Measurements from ENCODE around the gene IL25. TPM values are rescaled to one million over a fixed set of nuclear protein-coding genes. Genes with fewer than 3 reads are reported as not detected.
"Not testable (repeated sequence)": the region's sequence is repeated elsewhere in the genome, so short reads cannot be mapped to it uniquely, and the experiment has no call there.

Gene IL25
- total and polyA plus RNA-seq, 8 donors, result not detected

- intact Hi-C loops (cut with DNase I; ENCODE audit: low total_unique reads), result no loop called here
- Histone ChIP-seq H3K4me1 (no peaks in the 10 kb centered on the region), H3K27me3 (peaks cover 0 to 13% (median 0%) of the 10 kb centered on the region in 3 donors), H3K36me3 (no peaks in the 10 kb centered on the region), H3K9me3 (no peaks in the 10 kb centered on the region), H3K27ac (no peak overlapping the region), H3K4me3 (no peak overlapping the region)
- no peak for DNase-seq
- TF ChIP-seq POLR2A (IDR thresholded peaks at IDR 0.05), result no peak
- no peak for TF ChIP-seq POLR2AphosphoS5 (IDR thresholded peaks at IDR 0.05)
- no peak for TF ChIP-seq CTCF (IDR thresholded peaks at IDR 0.05)
- no peak for TF ChIP-seq EP300 (IDR thresholded peaks at IDR 0.05)
Measured at GRCh38 chr14:23421594-23421993, 49.0 kb downstream of the IL25 start.

GRCh38 chr14:23423657-23424056 is 51.0 kb downstream of the IL25 start:
- Histone ChIP-seq H3K27ac (no peak overlapping the region), H3K9me3 (no peaks in the 10 kb centered on the region), H3K36me3 (no peaks in the 10 kb centered on the region), H3K4me1 (no peaks in the 10 kb centered on the region), H3K27me3 (peaks cover 0 to 8% (median 0%) of the 10 kb centered on the region in 3 donors), H3K4me3 (no peak overlapping the region)
- DNase-seq, result no peak
- intact Hi-C loops (cut with DNase I; ENCODE audit: low total_unique reads), result no loop called here
- no peak for TF ChIP-seq CTCF (IDR thresholded peaks at IDR 0.05)
- no peak for TF ChIP-seq POLR2AphosphoS5 (IDR thresholded peaks at IDR 0.05)
- TF ChIP-seq EP300 (IDR thresholded peaks at IDR 0.05), result no peak
- no peak for TF ChIP-seq POLR2A (IDR thresholded peaks at IDR 0.05)
- WGBS, 5 donors, result 78 to 94% (median 84%) methylated on average over 6 of the region's 6 CpGs

GRCh38 chr14:23425169-23425568 is 52.6 kb downstream of the IL25 start:
- H3K4me3 ChIP-seq, result no peak overlapping the region
- H3K9me3 ChIP-seq, result no peaks in the 10 kb centered on the region
- DNase-seq, result no peak
- 71 to 85% (median 75%) methylated on average over 10 of the region's 10 CpGs for WGBS, 5 donors
- peaks cover 0 to 10% (median 0%) of the 10 kb centered on the region in 3 donors for H3K27me3 ChIP-seq
- no peaks in the 10 kb centered on the region for H3K36me3 ChIP-seq
- H3K27ac ChIP-seq, result no peak overlapping the region
- H3K4me1 ChIP-seq, result no peaks in the 10 kb centered on the region
- intact Hi-C loops (cut with DNase I; ENCODE audit: low total_unique reads), result no loop called here
- no peak for TF ChIP-seq POLR2AphosphoS5 (IDR thresholded peaks at IDR 0.05)
- no peak for TF ChIP-seq CTCF (IDR thresholded peaks at IDR 0.05)
- no peak for TF ChIP-seq EP300 (IDR thresholded peaks at IDR 0.05)
- no peak for TF ChIP-seq POLR2A (IDR thresholded peaks at IDR 0.05)

- H3K4me1 ChIP-seq; H3K27ac ChIP-seq; H3K36me3 ChIP-seq; H3K4me3 ChIP-seq; H3K9me3 ChIP-seq; intact Hi-C loops (cut with DNase I; ENCODE audit: low total_unique reads); DNase-seq: not testable (repeated sequence)
- peaks cover 0 to 10% (median 0%) of the 10 kb centered on the region in 3 donors for H3K27me3 ChIP-seq
- WGBS, 5 donors, result 86 to 90% (median 88%) methylated on average over 4 to 6 of the region's 6 CpGs
Measured at GRCh38 chr14:23425798-23426197, 53.2 kb downstream of the IL25 start.

Small RNA genes within 50 kb of the gene (small RNA-seq; reads per million reads assigned to genes)
- 0 reads per million in 4 donors for gene MIR208A
- gene MIR208B, result 0 to 0.27 (median 0) reads per million in 4 donors

Other genes with a start within 250 kb of the IL25 start
- gene SLC7A8, start 189.1 kb upstream of the IL25 start, total RNA-seq, result 100 to 1,000 TPM in 1 of 5 donors, 10 to 100 TPM in 3, 1 to 10 TPM in 1; 1.2 to 102 (median 43.7) TPM
- gene SLC7A8, start 189.1 kb upstream of the IL25 start, polyA plus RNA-seq, result 10 to 100 TPM; 22.1 to 33.9 (median 22.4) TPM
- not detected for gene RNF212B, start 134.9 kb upstream of the IL25 start, total RNA-seq
- 1 to 10 TPM in 2 of 3 donors, under 1 TPM in 1; 0.40 to 1.1 (median 1.1) TPM for gene RNF212B, start 134.9 kb upstream of the IL25 start, polyA plus RNA-seq
- gene HOMEZ, start 86.7 kb upstream of the IL25 start, total RNA-seq, result 100 to 1,000 TPM in 1 of 5 donors, 10 to 100 TPM in 1, 1 to 10 TPM in 3; 5.1 to 103 (median 8.3) TPM
- gene HOMEZ, start 86.7 kb upstream of the IL25 start, polyA plus RNA-seq, result 1 to 10 TPM; 5.8 to 9.6 (median 7.0) TPM
- gene PPP1R3E, start 70.0 kb upstream of the IL25 start, total RNA-seq, result 10 to 100 TPM in 1 of 5 donors, 1 to 10 TPM in 4; 1.7 to 17.0 (median 6.8) TPM
- 10 to 100 TPM; 13.5 to 17.6 (median 16.4) TPM for gene PPP1R3E, start 70.0 kb upstream of the IL25 start, polyA plus RNA-seq
- gene BCL2L2, start 66.0 kb upstream of the IL25 start, total RNA-seq, result 10 to 100 TPM; 14.0 to 47.5 (median 39.8) TPM
- gene BCL2L2, start 66.0 kb upstream of the IL25 start, polyA plus RNA-seq, result 10 to 100 TPM; 28.1 to 84.1 (median 48.4) TPM
- 100 to 1,000 TPM in 2 of 5 donors, 10 to 100 TPM in 3; 24.5 to 152 (median 70.5) TPM for gene PABPN1, start 51.4 kb upstream of the IL25 start, total RNA-seq
- 100 to 1,000 TPM; 131 to 190 (median 147) TPM for gene PABPN1, start 51.4 kb upstream of the IL25 start, polyA plus RNA-seq
- gene SLC22A17, start 19.9 kb upstream of the IL25 start, total RNA-seq, result 10 to 100 TPM; 14.1 to 33.3 (median 22.3) TPM
- 10 to 100 TPM in 2 of 3 donors, 1 to 10 TPM in 1; 7.0 to 18.3 (median 12.5) TPM for gene SLC22A17, start 19.9 kb upstream of the IL25 start, polyA plus RNA-seq
- gene EFS, start 7.6 kb upstream of the IL25 start, total RNA-seq, result 1 to 10 TPM; 3.1 to 9.6 (median 5.5) TPM
- gene EFS, start 7.6 kb upstream of the IL25 start, polyA plus RNA-seq, result 10 to 100 TPM in 1 of 3 donors, 1 to 10 TPM in 2; 3.4 to 20.6 (median 6.8) TPM
- 1 to 10 TPM in 1 of 5 donors, not detected in 4; 1.3 TPM for gene CMTM5, start 4.2 kb downstream of the IL25 start, total RNA-seq
- gene CMTM5, start 4.2 kb downstream of the IL25 start, polyA plus RNA-seq, result 1 to 10 TPM in 1 of 3 donors, under 1 TPM in 2; 0.61 to 1.3 (median 0.87) TPM
- under 1 TPM in 1 of 5 donors, not detected in 4; 0.37 TPM for gene MYH6, start 35.5 kb downstream of the IL25 start, total RNA-seq
- gene MYH6, start 35.5 kb downstream of the IL25 start, polyA plus RNA-seq, result 1 to 10 TPM in 2 of 3 donors, under 1 TPM in 1; 0.50 to 3.2 (median 1.4) TPM
- under 1 TPM in 1 of 5 donors, not detected in 4; 0.73 TPM for gene MYH7, start 62.9 kb downstream of the IL25 start, total RNA-seq
- gene MYH7, start 62.9 kb downstream of the IL25 start, polyA plus RNA-seq, result 1 to 10 TPM in 2 of 3 donors, under 1 TPM in 1; 0.23 to 4.9 (median 4.0) TPM
- gene NGDN, start 96.9 kb downstream of the IL25 start, total RNA-seq, result 10 to 100 TPM in 4 of 5 donors, 1 to 10 TPM in 1; 3.5 to 72.7 (median 20.3) TPM
- gene NGDN, start 96.9 kb downstream of the IL25 start, polyA plus RNA-seq, result 10 to 100 TPM; 27.6 to 38.5 (median 35.7) TPM
- gene ZFHX2, start 179.0 kb downstream of the IL25 start, total RNA-seq, result 1 to 10 TPM in 1 of 5 donors, under 1 TPM in 4; under 0.01 to 2.9 (median 0.43) TPM
- 1 to 10 TPM in 1 of 3 donors, under 1 TPM in 1, not detected in 1; 0.68 to 1.1 TPM for gene ZFHX2, start 179.0 kb downstream of the IL25 start, polyA plus RNA-seq
- gene THTPA, start 183.5 kb downstream of the IL25 start, total RNA-seq, result 100 to 1,000 TPM in 1 of 5 donors, 10 to 100 TPM in 3, 1 to 10 TPM in 1; 8.5 to 170 (median 20.6) TPM
- gene THTPA, start 183.5 kb downstream of the IL25 start, polyA plus RNA-seq, result 10 to 100 TPM in 2 of 3 donors, 1 to 10 TPM in 1; 8.6 to 16.7 (median 15.9) TPM
- 100 to 1,000 TPM in 4 of 5 donors, 10 to 100 TPM in 1; 39.1 to 531 (median 212) TPM for gene AP1G2, start 195.0 kb downstream of the IL25 start, total RNA-seq
- 100 to 1,000 TPM in 2 of 3 donors, 10 to 100 TPM in 1; 85.9 to 214 (median 113) TPM for gene AP1G2, start 195.0 kb downstream of the IL25 start, polyA plus RNA-seq
- gene JPH4, start 206.0 kb downstream of the IL25 start, total RNA-seq, result 1 to 10 TPM in 1 of 5 donors, under 1 TPM in 2, not detected in 2; 0.43 to 1.1 (median 0.58) TPM
- under 1 TPM; 0.15 to 0.50 (median 0.30) TPM for gene JPH4, start 206.0 kb downstream of the IL25 start, polyA plus RNA-seq

Data from stomach (tissue), 9 donors.